Small intestine (tissue), 16 donors: ENCODE results near the gene PDCD1LG2. TPM values are rescaled to one million over a fixed set of nuclear protein-coding genes. Genes with fewer than 3 reads are reported as not detected.
A peak's percentile ranks its signal among the peaks of the same experiment; 100 is the strongest.
"Not testable (repeated sequence)": the region's sequence is repeated elsewhere in the genome, so short reads cannot be mapped to it uniquely, and the experiment has no call there.

Experiments
- DNase-seq, 2 donors: peaks; one replicate each; pipeline versions ENCODE4 v3.0.0 to v3.0.0-alpha.2; 2013
- FAIRE-seq: peaks from 2 replicates; lab custom pipeline; 2012; peaks lifted over from hg19 to GRCh38; lab: Jason Lieb, UNC
- H3K27ac ChIP-seq, 3 donors: one replicate each; pipeline ENCODE4 v1.5.1; 2013; ENCODE audit warnings: low read length in 2 of 3, mild to moderate bottlenecking in 2 of 3, control low read depth in 1 of 3, inconsistent platforms in 1 of 3, low read depth in 1 of 3, moderate library complexity in 1 of 3
- H3K27me3 ChIP-seq, 3 donors: one replicate each; pipeline ENCODE4 v1.6.1; 2013; ENCODE audit warnings: low read length in 3 of 3, inconsistent platforms in 1 of 3; ENCODE audit not compliant: control insufficient read depth in 3 of 3, insufficient read depth in 3 of 3
- H3K36me3 ChIP-seq, 3 donors: one replicate each; pipeline ENCODE4 v1.6.1; 2013; ENCODE audit warnings: low read length in 3 of 3, inconsistent platforms in 1 of 3, low read depth in 1 of 3, mild to moderate bottlenecking in 1 of 3, moderate library complexity in 1 of 3; ENCODE audit not compliant: control insufficient read depth in 3 of 3, insufficient read depth in 2 of 3
- H3K4me1 ChIP-seq, 3 donors: one replicate each; pipeline ENCODE4 v1.6.1; 2013; ENCODE audit warnings: low read length in 2 of 3, inconsistent platforms in 1 of 3, low read depth in 1 of 3, mild to moderate bottlenecking in 1 of 3, moderate library complexity in 1 of 3; ENCODE audit not compliant: control insufficient read depth in 3 of 3, insufficient read depth in 2 of 3
- H3K4me3 ChIP-seq, 3 donors: one replicate each; pipeline ENCODE4 v1.5.1; 2013; ENCODE audit warnings: low read length in 3 of 3, control low read depth in 1 of 3, inconsistent platforms in 1 of 3, low read depth in 1 of 3, mild to moderate bottlenecking in 1 of 3, moderate library complexity in 1 of 3
- H3K9me3 ChIP-seq, 2 donors: one replicate each; pipeline ENCODE4 v1.6.1; 2013; ENCODE audit warnings: low read depth in 1 of 2, low read length in 1 of 2; ENCODE audit not compliant: control insufficient read depth in 2 of 2, insufficient read depth in 1 of 2
- WGBS, 3 donors: extraction: QIAGEN DNeasy Blood & Tissue Kit; methylation state at CpG; one replicate each; pipeline ENCODE4 v1.1.7; 2013; 5-methylcytosine and 5-hydroxymethylcytosine counted together
- long read RNA-seq, 10 donors: transcript quantifications; one replicate each; lab custom pipeline, GENCODE V29; 2026
- polyA plus RNA-seq, 4 donors: library from polyadenylated mRNA; stranded (reverse) in 3 of 4; unstranded in 1 of 4; fragments of 200-250 nt in 3 of 4; fragments of 120-200 nt in 1 of 4; gene quantifications; one replicate each; pipeline versions ENCODE4 v1.2.1 to v1.2.3, GENCODE V29; 2013
- donor health status: healthy with polysubstance abuse.
- donor health status: control.
- donor health status: control.
- donor health status: Bipolar disorder and iron deficiency.
- donor health status: healthy.

The PDCD1LG2 gene
- polyA plus RNA-seq, result under 1 TPM in 2 of 4 donors, not detected in 2; 0.42 to 0.52 TPM
- long read RNA-seq, donor 1, result 0 reads
- long read RNA-seq, donor 2, result 0 reads
- long read RNA-seq, donor 3, result 0 reads
- long read RNA-seq, donor 4, result 0 reads
- long read RNA-seq, donor 5, result 0 reads
- long read RNA-seq, donor 6, result 0 reads
- long read RNA-seq, donor 7, result 0 reads
- long read RNA-seq, donor 8, result 0 reads
- long read RNA-seq, donor 9, result 0 reads
- long read RNA-seq, donor 10, result 0 reads

DNA sequence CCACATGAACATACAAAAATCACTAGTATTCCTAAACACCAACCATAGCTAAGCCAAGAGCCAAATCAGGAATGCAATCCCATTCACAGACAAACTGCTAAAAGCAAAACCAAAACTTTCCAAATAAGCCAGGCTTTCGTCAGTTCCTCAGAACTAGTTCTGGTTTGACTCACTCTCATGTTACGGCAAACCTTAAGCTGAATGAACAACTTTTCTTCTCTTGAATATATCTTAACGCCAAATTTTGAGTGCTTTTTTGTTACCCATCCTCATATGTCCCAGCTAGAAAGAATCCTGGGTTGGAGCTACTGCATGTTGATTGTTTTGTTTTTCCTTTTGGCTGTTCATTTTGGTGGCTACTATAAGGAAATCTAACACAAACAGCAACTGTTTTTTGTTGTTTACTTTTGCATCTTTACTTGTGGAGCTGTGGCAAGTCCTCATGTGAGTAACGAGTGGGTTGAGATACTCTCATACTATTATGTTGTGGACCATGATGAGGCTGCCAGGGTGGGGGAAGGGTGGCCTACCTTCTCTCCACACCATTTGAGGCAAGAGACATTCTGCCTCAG lies at the start of gene PDCD1LG2:
Gene PDCD1LG2, plus strand, starts transcription at position 172 of the 572 bp plus-strand sequence. CDS start 12,016 bp downstream, outside the sequence.
- H3K36me3 ChIP-seq, result no peaks in the 10 kb centered on the region
- FAIRE-seq (no peak), DNase-seq (no peak)
- H3K9me3 ChIP-seq, result no peaks in the 10 kb centered on the region
- 35 to 52% (median 38%) methylated on average over 4 of the region's 4 CpGs for WGBS, 3 donors
- no peaks in the 10 kb centered on the region for H3K27me3 ChIP-seq
- peak within 1 kb of the TSS in 1 of 3 donors; percentile 70 for H3K27ac ChIP-seq
- H3K4me1 ChIP-seq, result no peaks in the 10 kb centered on the region
- H3K4me3 ChIP-seq, result no peak within 1 kb of the TSS

DNA sequence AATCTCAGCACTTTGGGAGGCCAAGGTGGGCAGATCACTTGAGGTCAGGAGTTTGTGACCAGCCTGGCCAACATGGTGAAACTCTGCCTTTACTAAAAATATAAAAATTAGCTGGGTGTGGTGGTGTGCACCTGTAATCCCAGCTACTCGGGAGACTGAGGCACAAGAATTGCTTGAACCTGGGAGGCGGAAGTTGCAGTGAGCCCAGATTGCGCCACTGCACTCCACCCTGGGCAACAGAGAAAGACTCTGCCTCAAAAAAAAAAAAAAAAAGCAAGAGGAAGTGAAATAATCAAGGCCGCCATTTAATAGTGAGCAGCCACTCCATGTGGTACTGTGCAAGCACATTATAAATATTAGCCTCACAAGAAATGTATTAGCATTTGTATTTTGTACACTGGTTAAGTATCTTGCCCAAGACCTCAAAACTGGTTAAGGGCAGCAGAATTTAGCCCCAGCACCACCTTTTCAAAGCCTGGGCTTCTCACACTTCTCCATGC lies 45.5 kb upstream of the PDCD1LG2 start:
- not testable (repeated sequence) for FAIRE-seq, H3K4me1 ChIP-seq, DNase-seq, H3K27ac ChIP-seq, H3K36me3 ChIP-seq, H3K9me3 ChIP-seq, H3K4me3 ChIP-seq, H3K27me3 ChIP-seq
- WGBS, 3 donors, result 85 to 89% (median 88%) methylated on average over 4 of the region's 4 CpGs

DNA sequence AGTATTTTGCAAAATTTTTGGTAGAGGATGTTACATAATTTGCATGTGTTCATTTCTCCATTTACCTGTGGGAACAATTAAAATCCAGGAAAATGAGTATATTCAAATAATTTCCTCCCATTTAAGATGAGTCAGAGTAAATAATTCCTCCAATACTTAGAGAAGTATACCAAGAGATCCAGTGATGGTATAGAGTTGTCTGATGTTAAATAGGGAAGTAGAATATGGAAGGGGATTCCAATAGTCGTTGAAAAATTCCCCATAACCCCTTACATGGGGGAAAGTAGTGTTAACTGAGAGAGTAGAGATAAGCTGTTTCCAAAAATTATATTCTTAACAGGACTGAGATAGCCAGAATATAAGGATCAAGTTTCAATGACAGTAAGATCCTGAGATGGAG lies 44.3 kb upstream of the PDCD1LG2 start:
- no peaks in the 10 kb centered on the region for H3K27me3 ChIP-seq
- DNase-seq (no peak), FAIRE-seq (no peak)
- H3K36me3 ChIP-seq, result peaks cover 3 to 9% (median 3%) of the 10 kb centered on the region in 3 donors
- 77 to 85% (median 80%) methylated on average over 1 of the region's 1 CpG for WGBS, 3 donors
- H3K9me3 ChIP-seq, result no peaks in the 10 kb centered on the region
- H3K27ac ChIP-seq, result no peak overlapping the region
- H3K4me1 ChIP-seq, result no peaks in the 10 kb centered on the region
- no peak overlapping the region for H3K4me3 ChIP-seq

DNA sequence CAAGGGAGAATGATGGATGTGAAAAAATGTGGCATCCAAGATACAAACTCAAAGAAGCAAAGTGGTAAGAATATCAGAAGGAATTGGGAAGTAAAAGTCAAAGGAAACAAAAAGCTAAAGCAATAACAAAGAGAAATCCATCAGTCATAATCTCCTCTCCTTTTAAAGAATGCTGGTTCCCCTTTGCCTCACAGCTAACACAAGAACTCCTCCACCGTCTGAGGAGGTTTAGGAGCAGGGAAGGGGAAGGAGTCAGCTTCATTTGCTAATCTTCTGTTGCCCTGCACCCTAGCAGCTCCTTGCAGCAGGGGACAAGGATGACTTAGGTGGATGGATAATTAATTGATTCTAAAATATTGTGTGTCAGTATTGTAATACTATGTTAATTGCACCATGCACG lies 43.6 kb upstream of the PDCD1LG2 start:
- H3K4me3 ChIP-seq, result no peak overlapping the region
- no peak for FAIRE-seq
- no peak overlapping the region for H3K27ac ChIP-seq
- no peaks in the 10 kb centered on the region for H3K27me3 ChIP-seq
- no peak for DNase-seq
- H3K36me3 ChIP-seq, result peaks cover 3 to 9% (median 3%) of the 10 kb centered on the region in 3 donors
- 82 to 97% (median 84%) methylated on average over 2 of the region's 2 CpGs for WGBS, 3 donors
- H3K9me3 ChIP-seq, result no peaks in the 10 kb centered on the region
- H3K4me1 ChIP-seq, result no peaks in the 10 kb centered on the region

DNA sequence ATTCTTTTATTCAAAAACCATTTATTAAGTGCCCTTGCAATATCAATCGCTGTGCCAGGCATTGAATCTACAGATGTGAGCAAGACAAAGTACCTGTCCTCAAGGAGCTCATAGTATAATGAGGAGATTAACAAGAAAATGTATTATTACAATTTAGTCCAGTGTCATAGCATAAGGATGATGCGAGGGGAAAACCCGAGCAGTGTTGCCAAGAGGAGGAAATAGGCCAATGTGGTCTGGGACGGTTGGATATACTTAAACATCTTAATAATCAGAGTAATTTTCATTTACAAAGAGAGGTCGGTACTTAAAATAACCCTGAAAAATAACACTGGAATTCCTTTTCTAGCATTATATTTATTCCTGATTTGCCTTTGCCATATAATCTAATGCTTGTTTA lies 41.5 kb upstream of the PDCD1LG2 start:
- H3K9me3 ChIP-seq, result no peaks in the 10 kb centered on the region
- H3K27ac ChIP-seq, result no peak overlapping the region
- H3K4me3 ChIP-seq, result no peak overlapping the region
- H3K27me3 ChIP-seq, result no peaks in the 10 kb centered on the region
- H3K4me1 ChIP-seq, result no peaks in the 10 kb centered on the region
- no peak for FAIRE-seq
- 72 to 87% (median 87%) methylated on average over 5 of the region's 5 CpGs for WGBS, 3 donors
- DNase-seq, result no peak
- peaks cover 3 to 9% (median 3%) of the 10 kb centered on the region in 3 donors for H3K36me3 ChIP-seq

DNA sequence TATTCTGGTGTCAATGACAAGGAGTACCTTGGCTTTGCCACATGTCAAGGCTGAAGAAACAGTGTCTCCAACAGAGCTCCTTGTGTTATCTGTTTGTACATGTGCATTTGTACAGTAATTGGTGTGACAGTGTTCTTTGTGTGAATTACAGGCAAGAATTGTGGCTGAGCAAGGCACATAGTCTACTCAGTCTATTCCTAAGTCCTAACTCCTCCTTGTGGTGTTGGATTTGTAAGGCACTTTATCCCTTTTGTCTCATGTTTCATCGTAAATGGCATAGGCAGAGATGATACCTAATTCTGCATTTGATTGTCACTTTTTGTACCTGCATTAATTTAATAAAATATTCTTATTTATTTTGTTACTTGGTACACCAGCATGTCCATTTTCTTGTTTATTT lies 40.2 kb upstream of the PDCD1LG2 start:
- Histone ChIP-seq H3K4me3 (no peak overlapping the region), H3K36me3 (peaks cover 3 to 5% (median 3%) of the 10 kb centered on the region in 3 donors), H3K27ac (no peak overlapping the region), H3K27me3 (no peaks in the 10 kb centered on the region), H3K9me3 (no peaks in the 10 kb centered on the region), H3K4me1 (no peaks in the 10 kb centered on the region)
- no peak for FAIRE-seq
- 85 to 95% (median 86%) methylated on average over 1 of the region's 1 CpG for WGBS, 3 donors
- no peak for DNase-seq

DNA sequence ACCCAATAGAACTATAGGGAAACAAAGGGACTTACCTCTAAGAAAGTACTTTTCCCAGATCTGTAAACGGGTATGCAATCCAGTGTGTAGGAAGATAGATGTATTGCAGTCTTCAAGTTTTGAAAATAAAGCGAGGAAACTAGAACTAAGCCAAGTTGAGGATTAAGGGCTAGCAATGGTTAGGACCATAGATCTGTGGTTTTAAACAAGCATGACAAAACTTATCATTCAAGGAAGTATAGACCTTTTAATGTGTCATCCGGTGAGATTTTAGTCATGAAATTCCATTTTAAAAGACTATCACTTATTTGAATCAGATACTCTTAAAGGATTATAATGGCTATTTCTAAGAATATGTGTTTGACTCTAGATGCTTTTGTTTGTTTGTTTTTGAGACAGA lies 39.5 kb upstream of the PDCD1LG2 start:
- FAIRE-seq (no peak), DNase-seq (no peak)
- H3K27me3 ChIP-seq, result no peaks in the 10 kb centered on the region
- H3K9me3 ChIP-seq, result no peaks in the 10 kb centered on the region
- H3K27ac ChIP-seq, result no peak overlapping the region
- no peak overlapping the region for H3K4me3 ChIP-seq
- H3K4me1 ChIP-seq, result no peaks in the 10 kb centered on the region
- peaks cover 3 to 5% (median 3%) of the 10 kb centered on the region in 3 donors for H3K36me3 ChIP-seq
- WGBS, 3 donors, result 90 to 92% (median 91%) methylated on average over 3 of the region's 3 CpGs

DNA sequence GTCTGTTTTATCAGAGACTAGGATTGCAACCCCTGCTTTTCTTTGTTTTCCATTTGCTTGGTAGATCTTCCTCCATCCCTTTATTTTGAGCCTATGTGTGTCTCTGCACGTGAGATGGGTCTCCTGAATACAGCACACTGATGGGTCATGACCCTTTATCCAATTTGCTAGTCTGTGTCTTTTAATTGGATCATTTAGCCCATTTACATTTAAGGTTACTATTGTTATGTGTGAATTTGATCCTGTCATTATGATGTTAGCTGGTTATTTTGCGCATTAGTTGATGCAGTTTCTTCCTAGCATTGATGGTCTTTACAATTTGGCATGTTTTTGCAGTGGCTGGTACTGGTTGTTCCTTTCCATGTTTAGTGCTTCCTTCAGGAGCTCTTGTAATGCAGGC lies 34.7 kb upstream of the PDCD1LG2 start:
- not testable (repeated sequence) for H3K4me3 ChIP-seq, DNase-seq, H3K4me1 ChIP-seq, H3K9me3 ChIP-seq, FAIRE-seq, H3K27ac ChIP-seq, H3K27me3 ChIP-seq, H3K36me3 ChIP-seq
- WGBS, 3 donors, result 74 to 89% (median 84%) methylated on average over 2 of the region's 2 CpGs
